Sigmoid colon (tissue), 4 donors: Measurements from ENCODE around the gene GGCT.

Experiments used
- CTCF ChIP-seq, 4 experiments: fragments of 450-650 bp in 3 of 4; fragments of 200-600 bp in 1 of 4; IDR thresholded peaks; one replicate each; pipeline ENCODE4 v1.5.1; 2016 to 2019; ENCODE audit warnings: antibody characterized with exemption in 4 of 4, mild to moderate bottlenecking in 3 of 4, moderate library complexity in 2 of 4
- POLR2A ChIP-seq, 2 donors: fragments of 450-650 bp; IDR thresholded peaks; one replicate each; pipeline ENCODE4 v1.6.1; 2016; ENCODE audit warnings: antibody characterized with exemption in 2 of 2, mild to moderate bottlenecking in 2 of 2, moderate library complexity in 2 of 2
- POLR2AphosphoS5 ChIP-seq, 4 donors: sonication (generic); formaldehyde crosslinking; IDR thresholded peaks; one replicate each; pipeline ENCODE4 v1.6.1; 2017; ENCODE audit warnings: antibody characterized with exemption in 4 of 4

DNA sequence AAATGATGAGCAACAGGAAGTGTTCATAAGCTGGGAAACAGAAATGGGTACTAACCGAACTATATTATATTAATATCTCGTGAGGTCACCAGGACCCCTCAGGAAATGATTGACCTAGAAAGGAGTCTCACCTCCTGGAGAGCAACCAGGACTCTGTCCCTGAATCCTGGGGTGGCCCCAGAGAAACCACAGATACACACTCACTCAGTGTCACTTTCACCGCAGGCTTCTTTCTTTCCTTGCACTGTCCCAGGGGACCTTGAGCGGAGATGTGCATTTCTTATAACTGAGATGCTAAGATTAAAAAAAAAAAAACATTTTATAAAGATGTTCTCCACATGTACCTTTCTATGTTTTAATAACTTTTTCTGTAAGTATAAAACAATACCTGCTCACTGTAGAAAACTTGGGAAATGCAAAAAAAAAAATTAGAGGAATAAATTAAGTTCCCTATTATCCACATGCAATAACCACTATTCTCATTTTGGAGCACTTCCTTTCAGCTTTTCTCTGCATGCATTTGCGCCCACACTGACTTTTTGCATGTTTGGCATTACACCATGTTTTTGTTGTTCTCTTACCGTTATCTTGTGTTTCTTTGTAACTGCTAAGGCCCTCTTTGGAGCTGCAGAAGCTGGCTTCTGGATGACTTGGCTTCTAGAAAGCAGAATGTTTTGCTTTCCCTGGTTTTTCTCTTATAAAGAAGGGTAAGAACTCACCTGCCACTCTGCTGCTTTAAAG lies 41.1 kb downstream of the GGCT start:
- no peak for TF ChIP-seq POLR2A (IDR thresholded peaks at IDR 0.05)
- no peak for TF ChIP-seq CTCF (IDR thresholded peaks at IDR 0.05)
- TF ChIP-seq POLR2AphosphoS5 (IDR thresholded peaks at IDR 0.05): no peak
